GM12875 (cell line): ENCODE measurements around the gene HSPB6.

Experiments
- H3K4me3 ChIP-seq: one replicate; pipeline ENCODE4 v1.5.1; 2011; ENCODE audit warnings: low read depth, low read length, control low read depth
- TF ChIP-seq, protein P1 (sequence below): IDR thresholded peaks from 2 replicates; pipeline ENCODE4 v1.5.1; 2011; ENCODE audit warnings: low read depth, mild to moderate bottlenecking, control low read depth, inconsistent platforms, low read length, moderate library complexity, borderline replicate concordance; ENCODE audit not compliant: insufficient read depth

The HSPB6 gene

DNA sequence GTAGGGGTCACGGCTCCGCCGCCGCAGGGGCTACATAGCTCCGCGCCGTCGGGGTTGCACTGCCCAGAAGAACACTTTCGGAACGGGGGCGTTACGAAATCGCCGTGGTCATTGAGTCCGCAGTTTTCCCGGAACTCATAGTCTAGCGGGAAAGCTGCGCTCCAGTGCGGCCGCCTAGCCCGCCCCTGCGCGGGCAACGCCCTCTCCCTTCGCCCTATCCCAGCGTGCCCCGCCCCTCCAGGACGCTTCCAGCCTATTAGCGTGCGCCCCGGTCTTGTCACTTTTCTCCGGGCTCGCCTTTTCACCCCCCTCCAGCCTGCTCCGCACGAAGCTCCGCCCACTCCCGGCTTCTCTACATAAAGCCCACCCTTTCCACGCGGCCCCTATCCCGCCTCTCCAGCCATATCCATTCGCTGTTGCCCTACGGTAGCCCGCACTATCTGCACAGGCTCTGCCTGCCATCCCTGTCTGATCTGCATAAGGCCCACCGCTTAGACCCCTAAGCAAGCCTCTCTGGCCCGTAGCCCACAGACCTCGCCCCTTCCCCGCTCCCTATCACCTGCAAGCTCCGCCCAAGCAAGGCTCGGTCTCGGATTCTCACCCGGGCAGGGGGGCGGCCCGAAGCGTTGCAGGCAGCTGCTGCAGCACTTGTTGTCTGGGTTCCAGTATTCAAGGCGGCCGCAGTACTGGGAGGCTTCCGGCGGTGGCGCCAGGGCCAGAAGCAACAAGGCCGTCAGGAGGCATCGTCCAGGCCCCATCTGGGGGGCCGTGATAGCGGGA, 16.2 kb downstream of the HSPB6 start:
- TF ChIP-seq, protein P1, sequence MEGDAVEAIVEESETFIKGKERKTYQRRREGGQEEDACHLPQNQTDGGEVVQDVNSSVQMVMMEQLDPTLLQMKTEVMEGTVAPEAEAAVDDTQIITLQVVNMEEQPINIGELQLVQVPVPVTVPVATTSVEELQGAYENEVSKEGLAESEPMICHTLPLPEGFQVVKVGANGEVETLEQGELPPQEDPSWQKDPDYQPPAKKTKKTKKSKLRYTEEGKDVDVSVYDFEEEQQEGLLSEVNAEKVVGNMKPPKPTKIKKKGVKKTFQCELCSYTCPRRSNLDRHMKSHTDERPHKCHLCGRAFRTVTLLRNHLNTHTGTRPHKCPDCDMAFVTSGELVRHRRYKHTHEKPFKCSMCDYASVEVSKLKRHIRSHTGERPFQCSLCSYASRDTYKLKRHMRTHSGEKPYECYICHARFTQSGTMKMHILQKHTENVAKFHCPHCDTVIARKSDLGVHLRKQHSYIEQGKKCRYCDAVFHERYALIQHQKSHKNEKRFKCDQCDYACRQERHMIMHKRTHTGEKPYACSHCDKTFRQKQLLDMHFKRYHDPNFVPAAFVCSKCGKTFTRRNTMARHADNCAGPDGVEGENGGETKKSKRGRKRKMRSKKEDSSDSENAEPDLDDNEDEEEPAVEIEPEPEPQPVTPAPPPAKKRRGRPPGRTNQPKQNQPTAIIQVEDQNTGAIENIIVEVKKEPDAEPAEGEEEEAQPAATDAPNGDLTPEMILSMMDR: peak; percentile 35; the same call in 1 of the 2 replicates
- H3K4me3 ChIP-seq: peak overlapping the region; percentile 72

- TF ChIP-seq, protein P1: no peak
- peak overlapping the region; percentile 72 for H3K4me3 ChIP-seq
Observed at GRCh38 chr19:35740108-35740422, 16.8 kb downstream of the HSPB6 start.

DNA sequence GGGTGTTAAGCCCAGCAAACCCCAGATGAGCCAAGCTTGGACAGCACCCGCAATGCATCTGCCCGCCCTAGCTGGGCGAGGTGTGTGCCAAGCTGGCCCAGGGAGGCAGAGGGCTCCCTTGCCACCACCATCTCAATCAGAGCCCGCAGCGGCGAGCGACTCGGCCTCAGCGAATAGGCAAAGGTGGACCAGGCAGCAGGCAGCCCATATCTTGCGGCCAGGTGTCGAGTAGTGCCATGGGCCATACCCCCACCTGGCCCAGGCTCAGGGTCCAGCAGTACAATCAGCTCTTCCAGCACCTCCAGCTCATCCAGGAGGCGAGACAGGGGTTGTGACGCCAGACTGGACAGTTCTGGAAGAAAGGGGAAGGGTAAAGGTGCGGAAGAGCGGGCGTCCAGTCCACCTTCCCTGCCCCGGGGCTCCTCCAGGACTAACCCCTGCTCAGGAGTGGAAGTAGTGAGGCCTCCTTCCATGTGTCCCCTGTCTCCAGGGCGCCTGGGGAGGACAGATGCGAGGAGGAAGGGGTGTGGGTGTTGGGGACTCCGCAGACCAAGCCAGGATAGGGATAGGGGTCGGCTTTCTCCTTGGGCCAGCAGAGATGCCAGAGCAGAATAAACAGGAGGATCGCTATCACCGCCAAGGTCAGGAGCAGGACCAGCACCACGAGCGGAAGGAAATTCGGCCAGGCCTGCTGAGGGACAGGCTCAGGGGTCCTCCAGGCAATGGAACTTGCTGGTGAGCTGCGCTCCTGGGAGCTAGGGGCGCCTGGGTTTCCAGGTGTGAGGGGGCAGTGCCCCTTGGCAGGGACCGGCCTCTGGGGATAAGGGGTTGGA, 17.3 kb downstream of the HSPB6 start:
- H3K4me3 ChIP-seq: peak overlapping the region; percentile 72
- TF ChIP-seq, protein P1: no peak

- TF ChIP-seq, protein P1: no peak
- H3K4me3 ChIP-seq: no peak overlapping the region
Observed at GRCh38 chr19:35738887-35739229, 18.0 kb downstream of the HSPB6 start.

GRCh38 chr19:35738021-35738886, 18.6 kb downstream of the HSPB6 start:
- TF ChIP-seq, protein P1: no peak
- H3K4me3 ChIP-seq: no peak overlapping the region

- H3K4me3 ChIP-seq: no peak overlapping the region
- TF ChIP-seq, protein P1: no peak; the same call in 1 of the 2 replicates
Observed at GRCh38 chr19:35736913-35737886, 19.6 kb downstream of the HSPB6 start.
